Liver (tissue), 9 donors: Measurements from ENCODE around the gene DKK2. TPM values are rescaled to one million over a fixed set of nuclear protein-coding genes. Genes with fewer than 3 reads are reported as not detected.

Experiments used
- DNase-seq: peaks from one replicate; pipeline ENCODE4 v3.0.0-alpha.2; 2017; ENCODE audit warnings: low spot score
- H3K27ac ChIP-seq, 2 donors: one replicate each; pipeline ENCODE4 v1.7.0; 2013; ENCODE audit warnings: inconsistent platforms in 2 of 2, low read length in 2 of 2, control low read depth in 1 of 2, low read depth in 1 of 2, mild to moderate bottlenecking in 1 of 2
- H3K27me3 ChIP-seq, 4 donors: one replicate each; pipeline versions ENCODE4 v1.6.1 to v1.7.0; 2013; ENCODE audit warnings: low read length in 3 of 4, inconsistent platforms in 1 of 4, mild to moderate bottlenecking in 1 of 4, moderate library complexity in 1 of 4; ENCODE audit not compliant: control insufficient read depth in 4 of 4, insufficient read depth in 4 of 4
- H3K36me3 ChIP-seq, 4 donors: one replicate each; pipeline versions ENCODE4 v1.6.1 to v1.7.0; 2013; ENCODE audit warnings: low read length in 3 of 4, mild to moderate bottlenecking in 3 of 4, low read depth in 1 of 4, moderate library complexity in 1 of 4; ENCODE audit not compliant: control insufficient read depth in 4 of 4, insufficient read depth in 3 of 4
- H3K4me1 ChIP-seq, 4 donors: one replicate each; pipeline versions ENCODE4 v1.6.1 to v1.7.0; 2013; ENCODE audit warnings: low read length in 3 of 4, mild to moderate bottlenecking in 3 of 4, moderate library complexity in 1 of 4; ENCODE audit not compliant: control insufficient read depth in 4 of 4, insufficient read depth in 4 of 4
- H3K4me3 ChIP-seq, 3 donors: one replicate each; pipeline versions ENCODE4 v1.6.1 to v1.7.0; 2013; ENCODE audit warnings: low read length in 3 of 3, control low read depth in 1 of 3, low read depth in 1 of 3, mild to moderate bottlenecking in 1 of 3
- H3K9ac ChIP-seq, 2 donors: one replicate each; pipeline ENCODE4 v1.7.0; 2013; ENCODE audit warnings: low read length in 2 of 2, mild to moderate bottlenecking in 2 of 2, moderate library complexity in 2 of 2, control low read depth in 1 of 2, low read depth in 1 of 2
- H3K9me3 ChIP-seq, 4 donors: one replicate each; pipeline versions ENCODE4 v1.6.1 to v1.7.0; 2013; ENCODE audit warnings: low read length in 3 of 4; ENCODE audit not compliant: control insufficient read depth in 4 of 4
- CTCF ChIP-seq: fragments of 150-350 bp; IDR thresholded peaks from 2 replicates; pipeline ENCODE4 v1.5.1; 2017; ENCODE audit warnings: improper control_type of control experiment, low read depth, low read length; ENCODE audit not compliant: missing input control
- EGR1 ChIP-seq, 2 donors: IDR thresholded peaks; 2 replicates each; pipeline ENCODE4 v1.6.1; 2016 to 2018; ENCODE audit warnings: antibody characterized with exemption in 2 of 2, low read depth in 2 of 2
- FOXA1 ChIP-seq: IDR thresholded peaks from 2 replicates; pipeline ENCODE4 v1.6.1; 2016; ENCODE audit warnings: antibody characterized with exemption
- FOXA2 ChIP-seq: IDR thresholded peaks from 2 replicates; pipeline ENCODE4 v1.6.1; 2016; ENCODE audit warnings: antibody characterized with exemption
- JUND ChIP-seq, 2 donors: IDR thresholded peaks; 2 replicates each; pipeline ENCODE4 v1.6.1; 2016; ENCODE audit warnings: antibody characterized with exemption in 2 of 2
- MAX ChIP-seq: IDR thresholded peaks from 2 replicates; pipeline ENCODE4 v1.6.1; 2016; ENCODE audit warnings: antibody characterized with exemption
- RAD21 ChIP-seq, 2 donors: IDR thresholded peaks; 2 replicates each; pipeline ENCODE4 v1.6.1; 2016; ENCODE audit warnings: antibody characterized with exemption in 2 of 2, mild to moderate bottlenecking in 2 of 2
- REST ChIP-seq: IDR thresholded peaks from 2 replicates; pipeline ENCODE4 v1.6.1; 2016; ENCODE audit warnings: antibody characterized with exemption, mild to moderate bottlenecking
- SP1 ChIP-seq: IDR thresholded peaks from 2 replicates; pipeline ENCODE4 v1.6.1; 2018; ENCODE audit warnings: antibody characterized with exemption, mild to moderate bottlenecking
- TAF1 ChIP-seq: conservative IDR thresholded peaks from 2 replicates; pipeline ENCODE4 v1.6.1; 2016; ENCODE audit warnings: antibody characterized with exemption, mild to moderate bottlenecking
- WGBS: extraction: QIAGEN DNeasy Blood & Tissue Kit; methylation state at CpG from one replicate; pipeline ENCODE4 v1.1.7; 2013; 5-methylcytosine and 5-hydroxymethylcytosine counted together
- polyA plus RNA-seq, 2 donors: library from polyadenylated mRNA; stranded (reverse) in 1 of 2; unstranded in 1 of 2; fragments of 200-250 nt in 1 of 2; fragments of >200 nt in 1 of 2; fragmentation: Nextera tagmentation in 1 of 2; extraction: Ambion mirVana in 1 of 2; gene quantifications; one replicate each; pipeline versions ENCODE4 v1.2.1 to v1.2.3, GENCODE V29; 2013 to 2015
- total RNA-seq, 2 donors: library from RNA; depleted of rRNA; stranded (reverse); fragments of >200 nt; gene quantifications; one replicate each; pipeline ENCODE4 v1.2.3, GENCODE V29; 2014
- donor health status: healthy.
- donor health status: healthy.
- donor health status: healthy.
- donor health status: healthy.
- donor health status: healthy.

Gene DKK2
- total and polyA plus RNA-seq, 4 donors = 0.07 to 0.33 (median 0.21) TPM

- no peaks in the 10 kb centered on the region for H3K4me1 ChIP-seq
- 33% methylated on average over 4 of the region's 4 CpGs for WGBS
- no peak for DNase-seq
- no peaks in the 10 kb centered on the region for H3K27me3 ChIP-seq
- TF ChIP-seq REST (no peak), CTCF (peak; percentile 45), RAD21 (IDR thresholded peaks at IDR 0.05) (peak; percentile 66 to 76)
- no peak overlapping the region for H3K4me3 ChIP-seq
- H3K27ac ChIP-seq = no peak overlapping the region
- no peaks in the 10 kb centered on the region for H3K36me3 ChIP-seq
- H3K9me3 ChIP-seq = no peaks in the 10 kb centered on the region
- no peak overlapping the region for H3K9ac ChIP-seq
These were observed 137.4 kb downstream of the DKK2 start for GRCh38 chr4:106898621-106899230.

GRCh38 chr4:106893903-106894302 lies 142.2 kb downstream of the DKK2 start:
- no peaks in the 10 kb centered on the region for H3K4me1 ChIP-seq
- H3K36me3 ChIP-seq = no peaks in the 10 kb centered on the region
- WGBS = 63% methylated on average over 3 of the region's 3 CpGs
- H3K9ac ChIP-seq = no peak overlapping the region
- H3K9me3 ChIP-seq = no peaks in the 10 kb centered on the region
- no peaks in the 10 kb centered on the region for H3K27me3 ChIP-seq
- DNase-seq = no peak
- H3K27ac ChIP-seq = no peak overlapping the region
- TF ChIP-seq JUND (IDR thresholded peaks at IDR 0.05) (no peak), TAF1 (no peak), CTCF (no peak), FOXA2 (no peak), FOXA1 (no peak), SP1 (no peak), MAX (no peak)
- no peak overlapping the region for H3K4me3 ChIP-seq

GRCh38 chr4:106893395-106893881 lies 142.7 kb downstream of the DKK2 start:
- H3K9me3 ChIP-seq = no peaks in the 10 kb centered on the region
- no peaks in the 10 kb centered on the region for H3K27me3 ChIP-seq
- no peaks in the 10 kb centered on the region for H3K36me3 ChIP-seq
- H3K27ac ChIP-seq = no peak overlapping the region
- no peak overlapping the region for H3K4me3 ChIP-seq
- H3K9ac ChIP-seq = no peak overlapping the region
- TF ChIP-seq JUND (IDR thresholded peaks at IDR 0.05) (no peak), EGR1 (IDR thresholded peaks at IDR 0.05; ENCODE audit: low read depth in 2 of 2) (no peak)
- 80% methylated on average over 8 of the region's 8 CpGs for WGBS
- DNase-seq = no peak
- H3K4me1 ChIP-seq = no peaks in the 10 kb centered on the region
